Measurements from ENCODE around the gene COL5A2.
A peak's percentile ranks its signal among the peaks of the same experiment; 100 is the strongest.

COL5A2 gene

GRCh38 chr2:189179570-189179950 is at the start of gene COL5A2:
TSS of gene COL5A2 (minus strand) at chr2:189179761. CDS start at chr2:189179604, 157 bp downstream.
- Mint-ChIP-seq H3K4me1 (peaks cover 11% of the 10 kb centered on the region), H3K27ac (peak within 1 kb of the TSS in 1 of 2 donors; percentile 52), H3K4me3 (peak within 1 kb of the TSS; percentile 56 to 71), H3K9me3 (no peaks in the 10 kb centered on the region), H3K27me3 (peaks cover 18% of the 10 kb centered on the region)
- ATAC-seq (peak; percentile 73), DNase-seq (no peak)

GRCh38 chr2:189226017-189226416 is 46.5 kb upstream of the COL5A2 start:
- DNase-seq (no peak), ATAC-seq (no peak)
- H3K4me1 Mint-ChIP-seq = peaks cover 18% of the 10 kb centered on the region
- peaks cover 0 to 5% of the 10 kb centered on the region in 2 donors for H3K9me3 Mint-ChIP-seq
- H3K4me3 Mint-ChIP-seq = no peak overlapping the region
- no peak overlapping the region for H3K27ac Mint-ChIP-seq
- no peaks in the 10 kb centered on the region for H3K27me3 Mint-ChIP-seq

GRCh38 chr2:189225032-189225431 is 45.5 kb upstream of the COL5A2 start:
- Mint-ChIP-seq H3K27me3 (no peaks in the 10 kb centered on the region), H3K27ac (no peak overlapping the region), H3K4me1 (peaks cover 12% of the 10 kb centered on the region), H3K4me3 (no peak overlapping the region), H3K9me3 (peaks cover 0 to 5% of the 10 kb centered on the region in 2 donors)
- ATAC-seq = no peak
- DNase-seq = no peak

- no peak overlapping the region for H3K4me3 Mint-ChIP-seq
- H3K27me3 Mint-ChIP-seq = no peaks in the 10 kb centered on the region
- peaks cover 19% of the 10 kb centered on the region for H3K4me1 Mint-ChIP-seq
- DNase-seq = no peak
- H3K9me3 Mint-ChIP-seq = no peaks in the 10 kb centered on the region
- H3K27ac Mint-ChIP-seq = no peak overlapping the region
- ATAC-seq = no peak
These were observed 43.0 kb upstream of the COL5A2 start for GRCh38 chr2:189222468-189223105.

GRCh38 chr2:189221811-189222467 is 42.4 kb upstream of the COL5A2 start:
- DNase-seq (no peak), ATAC-seq (no peak)
- Mint-ChIP-seq H3K27me3 (no peaks in the 10 kb centered on the region), H3K9me3 (no peaks in the 10 kb centered on the region), H3K4me3 (no peak overlapping the region), H3K4me1 (peaks cover 19% of the 10 kb centered on the region), H3K27ac (no peak overlapping the region)

- H3K4me3 Mint-ChIP-seq = no peak overlapping the region
- H3K9me3 Mint-ChIP-seq = no peaks in the 10 kb centered on the region
- no peaks in the 10 kb centered on the region for H3K27me3 Mint-ChIP-seq
- DNase-seq = no peak
- ATAC-seq = no peak
- H3K27ac Mint-ChIP-seq = peak overlapping the region in 1 of 2 donors; percentile 44
- peaks cover 10% of the 10 kb centered on the region for H3K4me1 Mint-ChIP-seq
These were observed 38.7 kb upstream of the COL5A2 start for GRCh38 chr2:189218236-189218635.

GRCh38 chr2:189217541-189217940 is 38.0 kb upstream of the COL5A2 start:
- H3K4me1 Mint-ChIP-seq = peaks cover 7% of the 10 kb centered on the region
- no peak for DNase-seq
- no peak overlapping the region for H3K27ac Mint-ChIP-seq
- H3K27me3 Mint-ChIP-seq = no peaks in the 10 kb centered on the region
- no peak overlapping the region for H3K4me3 Mint-ChIP-seq
- no peaks in the 10 kb centered on the region for H3K9me3 Mint-ChIP-seq
- ATAC-seq = no peak

- H3K27ac Mint-ChIP-seq = no peak overlapping the region
- peaks cover 7% of the 10 kb centered on the region for H3K4me1 Mint-ChIP-seq
- ATAC-seq (no peak), DNase-seq (no peak)
- H3K27me3 Mint-ChIP-seq = no peaks in the 10 kb centered on the region
- H3K4me3 Mint-ChIP-seq = no peak overlapping the region
- H3K9me3 Mint-ChIP-seq = no peaks in the 10 kb centered on the region
These were observed 37.5 kb upstream of the COL5A2 start for GRCh38 chr2:189217051-189217450.

- no peak for DNase-seq
- peaks cover 14% of the 10 kb centered on the region for H3K4me1 Mint-ChIP-seq
- no peak for ATAC-seq
- no peak overlapping the region for H3K27ac Mint-ChIP-seq
- H3K9me3 Mint-ChIP-seq = no peaks in the 10 kb centered on the region
- no peak overlapping the region for H3K4me3 Mint-ChIP-seq
- no peaks in the 10 kb centered on the region for H3K27me3 Mint-ChIP-seq
These were observed 34.9 kb upstream of the COL5A2 start for GRCh38 chr2:189214484-189214883.

GRCh38 chr2:189213250-189213649 is 33.7 kb upstream of the COL5A2 start:
- ATAC-seq = no peak
- no peak overlapping the region for H3K27ac Mint-ChIP-seq

GRCh38 chr2:189210250-189211087 is 30.9 kb upstream of the COL5A2 start:
- no peak overlapping the region for H3K27ac Mint-ChIP-seq
- no peaks in the 10 kb centered on the region for H3K27me3 Mint-ChIP-seq
- H3K4me1 Mint-ChIP-seq = peaks cover 11% of the 10 kb centered on the region
- H3K9me3 Mint-ChIP-seq = no peaks in the 10 kb centered on the region
- H3K4me3 Mint-ChIP-seq = no peak overlapping the region
- DNase-seq = peak in 1 of 2 donors; percentile 21
- peak; percentile 81 for ATAC-seq

More at GRCh38 chr2:189213250-189213649, 33.7 kb upstream of the COL5A2 start:
- no peak overlapping the region for H3K4me3 Mint-ChIP-seq
- no peaks in the 10 kb centered on the region for H3K9me3 Mint-ChIP-seq
- no peak for DNase-seq
- H3K27me3 Mint-ChIP-seq = no peaks in the 10 kb centered on the region
- peaks cover 12% of the 10 kb centered on the region for H3K4me1 Mint-ChIP-seq

- ATAC-seq (no peak), DNase-seq (no peak)
- peaks cover 21% of the 10 kb centered on the region for H3K4me1 Mint-ChIP-seq
- no peaks in the 10 kb centered on the region for H3K9me3 Mint-ChIP-seq
- H3K27ac Mint-ChIP-seq = peak overlapping the region in 1 of 2 donors; percentile 14
- no peaks in the 10 kb centered on the region for H3K27me3 Mint-ChIP-seq
- H3K4me3 Mint-ChIP-seq = no peak overlapping the region
These were observed 28.7 kb upstream of the COL5A2 start for GRCh38 chr2:189208254-189208653.

GRCh38 chr2:189204322-189204941 is 24.9 kb upstream of the COL5A2 start:
- peak overlapping the region; percentile 35 to 46 for H3K27ac Mint-ChIP-seq
- peak overlapping the region; percentile 46 to 51 for H3K4me3 Mint-ChIP-seq
- H3K27me3 Mint-ChIP-seq = no peaks in the 10 kb centered on the region
- no peaks in the 10 kb centered on the region for H3K9me3 Mint-ChIP-seq
- H3K4me1 Mint-ChIP-seq = peaks cover 18% of the 10 kb centered on the region
- DNase-seq (no peak), ATAC-seq (no peak)

- ATAC-seq (no peak), DNase-seq (no peak)
- no peaks in the 10 kb centered on the region for H3K27me3 Mint-ChIP-seq
- no peaks in the 10 kb centered on the region for H3K9me3 Mint-ChIP-seq
- H3K27ac Mint-ChIP-seq = no peak overlapping the region
- H3K4me1 Mint-ChIP-seq = peaks cover 16% of the 10 kb centered on the region
- H3K4me3 Mint-ChIP-seq = no peak overlapping the region
These were observed 23.7 kb upstream of the COL5A2 start for GRCh38 chr2:189203177-189203799.

GRCh38 chr2:189199797-189200196 is 20.2 kb upstream of the COL5A2 start:
- no peak for ATAC-seq
- H3K4me3 Mint-ChIP-seq = no peak overlapping the region
- H3K27ac Mint-ChIP-seq = no peak overlapping the region
- DNase-seq = no peak
- H3K27me3 Mint-ChIP-seq = no peaks in the 10 kb centered on the region
- peaks cover 14% of the 10 kb centered on the region for H3K4me1 Mint-ChIP-seq
- H3K9me3 Mint-ChIP-seq = no peaks in the 10 kb centered on the region

All from stimulated activated naive CD8-positive, alpha-beta T cell treated with anti-CD3 and anti-CD28 coated beads, Interleukin-15, amount 100 ng/mL, for 72 hours (primary cell).